Activated gamma-delta T cell (primary cell): ENCODE measurements around the gene BCKDHA.

Experiments used
- DNase-seq: peaks from one replicate; lab custom pipeline; 2025; lab: John Stamatoyannopoulos, UW
- total RNA-seq, 2 donors: gene quantifications; one replicate each; lab custom pipeline; 2026; lab: John Stamatoyannopoulos, UW

BCKDHA gene
- 0.96 to 1.6 reads per million in 2 donors for total RNA-seq

DNA sequence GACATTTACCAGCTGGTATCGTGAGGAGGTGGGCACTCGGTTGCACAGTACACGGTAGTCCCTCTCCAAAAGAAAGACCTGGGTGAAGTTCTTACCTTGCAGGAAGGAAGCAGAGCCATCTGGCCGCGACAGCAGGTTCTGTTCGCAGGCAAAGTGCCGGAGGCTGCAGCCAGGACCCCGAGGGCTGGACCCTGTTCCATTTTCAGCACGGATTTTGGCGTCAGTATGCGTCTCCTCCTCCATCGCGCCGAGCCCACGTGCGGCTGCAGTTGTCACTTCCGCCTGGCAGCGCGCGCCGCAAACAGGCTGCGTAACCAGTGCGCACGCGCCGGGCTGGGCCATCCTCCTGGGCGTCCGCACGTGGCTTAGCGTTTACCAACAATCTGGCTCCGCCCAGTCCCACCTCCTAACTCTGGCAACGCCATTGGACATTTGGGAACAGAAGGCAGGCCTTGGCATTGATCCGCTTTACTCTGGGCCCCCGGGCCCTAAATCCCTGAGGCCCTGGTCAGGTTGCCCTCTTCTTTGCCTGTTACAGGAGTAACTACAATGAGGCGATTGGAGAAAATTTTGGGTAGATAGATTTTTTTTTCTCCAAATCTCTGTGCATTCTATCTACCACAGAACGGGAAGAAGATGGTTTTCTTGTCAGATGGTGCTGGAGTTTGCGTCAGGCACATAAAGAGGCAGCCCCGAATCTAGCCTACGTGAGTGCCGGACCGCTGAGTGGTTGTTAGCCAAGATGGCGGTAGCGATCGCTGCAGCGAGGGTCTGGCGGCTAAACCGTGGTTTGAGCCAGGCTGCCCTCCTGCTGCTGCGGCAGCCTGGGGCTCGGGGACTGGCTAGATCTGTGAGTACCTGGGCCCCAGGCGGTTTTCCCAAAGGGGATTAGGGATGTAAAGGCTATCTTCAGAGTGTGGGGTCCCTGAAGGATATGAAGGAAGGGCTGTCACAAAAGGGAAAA is at the start of gene BCKDHA, which contains the start of gene EXOSC5:
Gene BCKDHA, plus strand, starts transcription at position 733 of the 964 bp plus-strand sequence. Its CDS starts 10 bp downstream, at position 743.
Gene EXOSC5, minus strand, starts transcription at position 274 of the 964 bp plus-strand sequence. Its CDS starts 31 bp downstream, at position 243.
- DNase-seq = peak; percentile 97

DNA sequence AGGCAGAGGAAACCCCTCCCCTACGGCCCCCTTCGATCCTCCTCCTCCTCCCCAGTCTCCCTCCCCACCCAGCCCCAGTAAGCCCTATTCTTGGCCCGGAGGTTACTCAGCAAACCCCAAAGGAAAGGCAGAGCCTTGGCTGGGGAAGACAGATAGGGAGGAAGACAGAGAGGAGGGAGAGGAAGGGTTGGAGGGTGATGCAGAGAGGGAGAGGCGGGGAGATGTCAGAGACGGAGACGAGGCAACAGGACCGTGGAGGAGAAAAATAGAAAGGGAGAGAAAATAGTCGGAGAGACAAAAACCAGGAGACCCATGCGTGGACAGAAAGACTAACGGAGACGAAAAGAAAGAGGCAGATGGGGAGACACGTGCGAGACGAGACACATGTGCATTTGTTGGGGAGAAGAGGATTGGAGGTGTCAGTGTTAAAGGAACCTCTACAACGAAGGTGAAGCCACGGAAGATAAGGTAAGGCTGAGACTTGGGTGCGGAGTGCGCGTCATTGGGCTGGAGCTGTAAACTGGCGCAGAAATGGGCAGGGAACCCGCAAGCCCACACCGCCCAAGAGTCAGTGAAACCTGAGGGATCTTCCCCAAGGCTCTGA is 46.8 kb upstream of the BCKDHA start:
- DNase-seq = no peak

DNA sequence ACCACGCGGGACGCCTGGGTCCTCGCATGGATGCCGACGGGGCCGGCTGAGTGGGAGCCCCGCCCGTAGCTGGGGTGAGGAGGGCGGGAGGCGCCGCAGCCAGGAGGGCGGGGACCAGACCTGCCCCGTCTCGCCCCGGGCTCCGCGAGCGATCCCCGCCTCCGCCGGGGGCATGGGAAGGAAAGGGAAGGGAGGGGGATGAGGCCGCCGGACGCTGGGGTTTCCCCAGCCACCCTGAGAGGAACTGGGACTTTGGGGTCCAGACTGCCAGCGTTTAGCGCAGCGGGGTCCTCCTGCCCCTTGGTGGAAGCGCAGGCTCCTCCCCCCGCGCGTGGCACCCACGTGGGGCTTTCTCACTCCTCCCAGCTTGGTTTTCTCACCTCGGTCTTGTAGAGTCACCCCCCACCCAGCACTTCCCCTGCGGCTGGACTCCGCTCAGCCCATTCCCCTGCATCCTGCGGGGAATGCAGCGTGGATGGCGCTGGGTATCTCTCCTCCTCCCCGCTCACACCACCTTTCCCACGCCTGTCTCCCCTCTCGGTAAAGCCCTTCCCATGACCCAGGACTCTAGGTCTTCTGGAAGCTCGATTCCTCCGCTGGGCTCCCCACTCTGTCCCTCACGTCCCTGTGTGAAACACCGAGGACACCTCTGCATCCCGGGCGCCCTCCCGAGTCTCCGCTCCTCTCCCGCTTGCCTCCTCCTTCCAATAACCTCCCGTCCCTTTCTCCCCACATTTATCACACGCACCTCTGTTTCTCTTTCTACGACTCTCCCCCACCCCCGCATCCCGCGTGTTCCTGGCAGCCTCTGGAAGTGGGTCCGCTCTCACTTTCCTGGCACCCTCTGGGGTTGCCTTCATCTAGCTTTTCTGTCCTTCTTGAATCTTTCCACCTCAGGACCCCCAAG is 46.0 kb upstream of the BCKDHA start:
- peak; percentile 91 for DNase-seq

DNA sequence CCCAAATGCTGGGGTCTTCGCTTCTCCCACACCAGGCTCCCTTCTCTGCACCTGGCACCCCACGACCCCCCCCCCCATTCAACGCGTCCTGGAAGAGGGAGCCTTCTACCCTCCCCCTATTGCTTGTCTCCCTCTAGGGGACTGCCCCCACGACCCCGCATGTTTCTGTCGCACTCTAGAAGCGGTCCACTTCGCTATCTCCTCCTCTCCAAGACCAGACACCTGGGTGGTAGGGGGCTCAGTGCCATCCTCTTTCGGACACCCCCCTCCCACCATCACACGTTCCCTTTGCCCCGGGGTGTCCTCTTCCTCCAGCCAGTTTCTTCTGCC is 45.4 kb upstream of the BCKDHA start:
- no peak for DNase-seq

DNA sequence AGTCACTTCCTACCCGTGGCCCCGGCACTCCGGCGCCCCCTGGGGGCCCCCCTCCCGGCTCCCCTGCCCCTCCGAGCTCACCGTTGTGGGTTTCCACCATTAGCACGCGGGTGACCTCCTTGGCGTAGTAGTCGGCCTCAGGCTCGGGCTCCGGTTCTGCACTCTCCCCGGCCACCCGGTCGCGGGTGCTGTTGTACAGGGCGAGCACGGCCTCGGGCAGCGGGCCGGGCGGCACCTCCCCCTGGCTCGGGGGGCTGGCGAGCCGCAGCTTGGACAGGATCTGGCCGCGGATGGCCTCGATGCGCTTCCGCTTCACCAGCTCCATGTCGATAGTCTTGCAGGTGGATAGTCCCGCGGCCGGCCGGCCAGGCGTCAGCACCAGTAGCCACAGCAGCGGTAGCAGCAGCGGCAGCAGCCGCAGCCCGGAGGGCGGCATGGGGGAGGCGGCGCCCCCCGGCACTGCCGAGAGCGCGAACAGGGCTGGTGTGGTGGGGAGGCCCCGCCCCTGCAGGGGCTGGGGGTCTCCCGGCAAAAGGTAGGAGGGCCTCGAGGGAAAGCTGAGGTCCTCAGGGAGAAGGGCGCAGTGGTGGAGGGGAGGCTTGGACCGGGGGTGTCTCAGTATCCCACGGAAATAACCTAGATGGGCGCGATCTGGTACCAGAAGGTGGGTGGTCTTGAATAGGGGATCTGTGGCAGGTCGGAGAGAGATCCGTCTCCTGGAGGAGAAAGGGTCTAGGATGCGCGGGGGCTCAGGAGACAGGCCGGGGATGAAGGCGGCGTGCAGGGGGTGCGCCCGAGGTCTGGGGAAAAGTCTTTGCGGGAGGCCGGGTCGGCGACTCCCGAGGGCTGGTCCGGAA is 44.8 kb upstream of the BCKDHA start:
- peak; percentile 64 for DNase-seq

DNA sequence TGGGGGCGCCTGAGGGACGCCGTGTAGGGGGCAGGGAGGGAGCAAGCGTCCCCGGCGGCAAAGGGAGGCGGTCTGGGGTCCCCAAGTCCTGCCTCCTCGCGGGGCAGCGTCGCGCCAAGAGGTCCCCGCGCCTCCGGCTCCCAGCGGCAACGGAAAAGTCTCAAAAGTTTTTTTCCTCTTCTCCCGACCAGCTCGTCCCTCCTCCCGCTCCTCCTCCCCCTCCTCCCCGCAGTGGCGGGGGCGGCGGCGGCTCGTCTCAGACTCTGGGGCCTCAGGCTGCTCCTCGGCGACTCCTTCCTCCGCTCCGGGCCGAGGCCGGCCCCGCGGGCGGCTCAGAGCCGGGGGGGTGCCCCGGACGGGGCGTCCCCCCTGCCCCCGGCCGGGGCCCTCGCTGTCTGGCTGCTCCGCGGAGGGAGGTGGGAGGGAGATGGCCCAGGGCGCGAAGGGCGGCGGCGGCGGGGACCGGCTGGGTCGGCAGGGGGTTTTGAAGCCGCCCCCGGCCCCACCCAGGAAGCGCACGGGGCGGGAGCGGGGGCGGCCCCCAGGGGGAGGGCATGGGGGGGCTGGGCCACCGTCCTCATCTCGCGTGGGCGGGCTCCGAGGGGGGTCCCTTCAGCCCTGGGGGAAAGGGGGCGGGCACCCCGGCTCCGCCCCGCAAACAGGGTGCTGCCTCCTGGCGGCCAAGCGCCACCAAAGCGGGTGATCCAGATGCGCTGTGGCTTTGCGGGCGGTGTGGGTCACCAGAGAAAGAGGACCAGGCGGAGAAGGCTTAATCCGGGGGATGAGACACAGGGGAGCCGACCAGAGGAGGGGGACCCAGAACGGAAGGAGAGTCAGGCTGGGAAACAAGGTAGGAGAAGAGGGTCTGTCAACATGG is 43.9 kb upstream of the BCKDHA start, which contains the start of gene TGFB1:
Gene TGFB1, minus strand, starts transcription at position 457 of the 877 bp plus-strand sequence. CDS start 878 bp downstream, outside the sequence.
- peak; percentile 97 for DNase-seq

DNA sequence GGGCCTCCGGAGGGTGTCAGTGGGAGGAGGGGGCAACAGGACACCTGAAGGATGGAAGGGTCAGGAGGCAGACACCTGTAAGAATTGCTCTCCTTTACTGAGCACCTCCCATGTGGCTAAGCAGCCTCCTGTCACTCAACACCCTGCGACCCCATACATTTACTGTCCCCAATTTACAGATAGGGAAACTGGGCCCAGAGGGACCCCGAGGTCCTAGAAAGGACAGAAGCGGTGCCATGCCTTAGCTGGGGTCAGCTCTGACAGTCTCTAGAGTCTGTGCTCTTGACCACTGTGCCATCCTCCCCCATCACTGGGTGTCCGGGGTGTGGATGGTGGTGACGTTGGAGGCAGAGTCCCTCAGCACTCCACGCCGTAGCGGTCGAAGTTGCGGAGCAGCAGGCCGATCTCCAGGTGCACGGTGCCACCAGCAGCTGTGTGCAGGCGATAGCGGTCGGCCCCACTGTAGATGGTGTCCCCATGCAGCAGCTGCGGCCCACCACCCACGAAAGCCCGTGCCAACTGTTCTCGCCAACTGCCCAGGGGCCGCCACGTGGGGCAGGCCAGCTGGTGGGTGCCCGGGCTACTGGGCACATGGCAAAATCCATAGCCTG is 43.2 kb upstream of the BCKDHA start:
- DNase-seq = no peak

DNA sequence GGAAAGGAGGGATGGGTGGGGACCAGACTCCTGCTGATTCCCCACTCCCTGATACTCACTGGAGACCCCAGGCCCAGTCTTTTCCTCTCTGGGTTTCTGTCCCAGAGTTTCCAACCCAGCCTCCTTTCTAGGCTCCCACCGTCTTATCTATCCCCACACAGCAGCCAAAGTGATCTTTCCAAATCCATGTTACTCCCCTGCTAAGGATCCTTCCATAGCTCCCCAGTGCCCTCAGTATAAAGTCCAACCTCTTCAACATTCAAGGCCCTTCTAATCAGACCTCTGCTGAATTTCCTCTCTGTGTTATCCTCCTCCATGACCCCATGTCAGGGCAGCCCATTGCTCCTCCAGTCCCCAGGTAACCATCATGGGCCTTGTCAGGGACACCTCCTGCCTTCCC is 42.6 kb upstream of the BCKDHA start:
- no peak for DNase-seq

DNA sequence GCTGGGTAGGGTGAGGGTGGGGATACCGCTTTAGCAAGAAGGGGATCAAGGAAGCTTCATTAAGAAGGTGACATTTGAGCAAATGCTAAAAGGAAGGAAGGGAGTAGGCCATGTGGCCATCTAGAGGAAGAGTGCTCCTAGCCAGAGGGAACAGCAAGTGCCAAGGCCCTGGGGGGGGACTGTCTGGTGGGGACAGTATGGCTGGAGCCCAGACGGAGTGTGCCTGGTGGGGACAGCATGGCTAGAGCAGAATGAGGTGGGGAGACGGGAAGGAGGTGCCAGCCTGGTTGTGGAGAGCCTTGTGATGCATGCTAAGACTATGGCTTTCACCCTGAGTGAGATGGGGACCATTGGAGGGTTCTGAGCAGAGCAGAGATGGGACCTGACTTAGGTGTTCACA is 41.8 kb upstream of the BCKDHA start:
- DNase-seq = no peak

DNA sequence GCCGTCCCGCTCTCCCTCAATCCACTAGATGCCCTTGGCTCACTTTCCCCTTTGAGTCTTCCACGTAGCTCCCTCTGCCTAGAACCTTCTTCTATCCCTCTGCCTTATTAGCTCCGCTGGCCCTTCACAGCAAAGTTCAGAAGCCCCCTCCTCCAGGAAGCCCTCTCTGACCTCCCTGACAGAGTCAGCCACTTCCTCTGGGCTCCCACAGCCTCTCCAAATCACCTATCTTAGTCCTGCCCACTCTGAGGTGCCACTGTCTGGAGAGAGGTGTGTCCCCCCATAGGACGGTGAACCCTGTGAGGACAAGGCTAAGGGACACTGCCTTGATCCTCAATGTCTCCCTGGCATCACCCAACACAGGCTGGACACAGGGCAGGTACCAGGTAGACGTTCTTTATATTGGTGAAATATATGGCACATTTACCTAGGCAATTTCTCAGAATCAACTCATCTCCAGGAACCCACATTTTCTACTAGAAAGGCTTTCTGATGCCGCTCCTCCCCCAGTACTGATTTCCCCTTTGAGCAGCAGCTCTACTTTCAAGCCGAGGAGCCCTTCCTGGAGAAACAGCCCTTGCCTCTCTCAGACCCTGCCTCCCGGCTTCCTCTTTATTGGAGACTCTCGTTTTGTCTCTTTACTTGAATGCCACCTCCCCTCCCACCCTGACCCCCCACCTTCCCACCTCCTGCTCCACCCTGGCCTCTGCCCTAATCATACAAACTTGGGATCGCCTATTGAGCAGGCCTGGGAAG is 40.5 kb upstream of the BCKDHA start:
- DNase-seq = no peak

DNA sequence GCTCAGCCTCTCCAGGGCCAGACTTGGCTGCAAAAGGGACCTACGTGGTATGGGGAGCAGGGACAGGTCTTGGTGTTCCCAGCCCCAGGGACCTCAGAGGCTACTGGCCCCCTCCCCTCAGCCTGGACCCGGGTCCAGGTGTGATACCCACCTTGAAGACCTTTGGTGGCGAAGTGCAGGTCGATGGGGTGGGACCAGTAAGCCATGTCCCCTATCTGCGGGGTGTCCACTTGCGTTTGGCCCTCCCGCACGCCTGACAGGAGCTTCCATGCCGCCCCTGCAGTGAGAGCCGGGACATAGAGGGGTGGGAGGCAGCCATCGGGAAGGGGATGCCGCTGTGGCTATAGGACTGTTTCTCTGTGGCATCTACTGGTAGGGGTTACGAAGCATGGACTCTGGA is 39.9 kb upstream of the BCKDHA start:
- no peak for DNase-seq

DNA sequence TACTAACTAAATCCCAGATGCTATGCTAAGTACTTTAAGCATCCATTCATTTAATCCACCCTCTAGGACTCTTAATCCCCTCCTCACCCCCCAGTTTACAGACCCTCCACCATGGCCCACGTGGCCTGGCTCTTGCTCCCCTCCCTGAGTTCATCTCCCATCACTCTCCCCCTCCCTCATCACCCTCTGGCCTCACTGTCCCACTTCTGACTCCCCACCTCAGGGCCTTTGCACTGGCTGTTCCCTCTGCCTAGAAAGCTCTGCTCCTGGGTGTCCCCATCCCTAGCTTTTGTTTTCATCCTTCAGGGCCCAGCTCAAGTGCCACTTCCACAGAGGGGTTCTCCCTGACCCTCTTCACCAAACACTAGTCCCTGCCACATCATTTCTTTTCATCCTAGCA is 37.9 kb upstream of the BCKDHA start:
- DNase-seq = no peak

DNA sequence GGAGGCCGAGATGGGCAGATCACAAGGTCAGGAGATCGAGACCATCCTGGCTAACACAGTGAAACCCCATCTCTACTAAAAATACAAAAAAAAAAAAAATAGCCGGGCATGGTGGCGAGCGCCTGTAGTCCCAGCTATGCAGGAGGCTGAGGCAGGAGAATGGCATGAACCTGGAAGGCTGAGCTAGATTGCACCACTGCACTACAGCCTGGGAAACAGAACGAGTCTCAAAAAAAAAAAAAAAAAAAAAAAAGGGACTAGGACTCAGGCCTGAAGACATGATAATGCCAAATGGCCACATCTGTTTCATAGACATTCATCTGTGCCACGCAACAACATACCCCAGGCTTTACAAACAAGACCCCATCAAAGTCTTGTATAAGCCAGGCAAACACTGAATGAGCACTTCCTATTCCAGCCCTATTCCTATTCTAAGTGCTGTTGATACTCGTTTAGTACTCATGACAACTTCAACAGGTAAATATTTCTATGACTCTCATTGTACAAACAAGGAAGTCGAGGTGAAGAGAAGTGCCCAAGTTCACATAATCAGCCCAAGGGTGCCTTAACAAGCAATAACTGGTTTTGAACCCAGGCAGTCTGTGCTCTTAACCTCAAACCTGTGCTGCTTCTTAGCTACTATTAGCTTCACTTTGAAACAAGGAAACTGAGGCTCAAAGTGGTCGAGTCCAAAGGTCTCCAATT is 35.3 kb upstream of the BCKDHA start:
- DNase-seq = no peak

DNA sequence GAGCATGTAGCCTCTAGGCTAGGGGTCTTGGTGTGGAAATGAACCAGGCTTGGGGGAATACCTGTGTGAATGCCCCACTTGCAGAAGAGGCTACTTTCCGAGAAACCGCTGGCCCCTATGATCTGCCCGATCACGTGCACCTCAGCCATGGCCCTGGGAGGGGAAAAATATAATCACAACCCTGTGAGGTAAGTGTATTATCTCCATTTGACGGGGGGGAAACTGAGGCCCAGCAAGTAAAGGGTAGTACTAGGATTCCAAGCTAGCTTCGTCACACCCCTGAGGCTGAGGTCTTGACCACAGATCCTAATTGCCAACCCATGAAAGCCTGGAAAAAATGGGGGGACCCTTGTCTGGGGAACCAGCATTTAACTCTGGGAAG is 34.3 kb upstream of the BCKDHA start:
- DNase-seq = no peak

DNA sequence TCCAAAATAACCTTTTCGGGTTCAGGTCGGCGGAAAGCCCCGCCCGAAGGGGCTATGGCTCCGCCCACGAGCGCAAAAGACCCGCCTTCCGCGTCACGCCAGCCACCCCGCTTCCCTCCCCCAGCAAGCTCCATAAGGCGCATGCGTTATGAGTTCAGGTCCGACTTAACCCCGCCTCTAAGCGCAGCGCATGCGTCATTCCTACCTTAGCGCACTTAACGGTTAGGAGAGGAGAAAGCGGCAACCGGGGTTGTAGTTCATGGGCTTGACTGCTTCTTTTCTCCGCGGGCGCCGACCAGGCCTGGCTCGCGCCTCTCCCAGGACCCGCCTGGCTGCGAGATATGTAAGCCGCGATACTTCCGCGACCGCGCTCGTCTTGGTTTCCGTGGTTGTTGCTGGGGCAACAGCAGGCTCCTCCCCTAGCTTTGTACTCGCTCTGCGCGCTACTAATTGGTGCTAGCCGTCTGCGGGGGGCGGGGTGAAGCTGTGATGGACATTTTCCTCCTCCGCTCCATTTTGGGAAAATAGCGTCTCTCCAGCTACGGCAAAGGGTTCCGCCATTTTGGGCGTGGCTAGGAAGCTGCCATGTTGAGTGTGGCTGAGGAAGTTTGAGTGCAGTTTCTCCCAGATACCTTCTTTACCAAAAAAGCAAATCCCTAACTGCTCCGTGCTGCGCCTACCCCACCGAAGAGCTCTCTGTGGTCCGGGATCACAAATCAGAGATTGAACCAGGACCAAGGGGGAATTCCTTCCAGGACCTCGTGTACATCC is 33.7 kb upstream of the BCKDHA start, which contains the start of gene B9D2:
Gene B9D2, minus strand, starts transcription at position 397 of the 771 bp plus-strand sequence. CDS start 630 bp downstream, outside the sequence.
- peak; percentile 76 for DNase-seq

DNA sequence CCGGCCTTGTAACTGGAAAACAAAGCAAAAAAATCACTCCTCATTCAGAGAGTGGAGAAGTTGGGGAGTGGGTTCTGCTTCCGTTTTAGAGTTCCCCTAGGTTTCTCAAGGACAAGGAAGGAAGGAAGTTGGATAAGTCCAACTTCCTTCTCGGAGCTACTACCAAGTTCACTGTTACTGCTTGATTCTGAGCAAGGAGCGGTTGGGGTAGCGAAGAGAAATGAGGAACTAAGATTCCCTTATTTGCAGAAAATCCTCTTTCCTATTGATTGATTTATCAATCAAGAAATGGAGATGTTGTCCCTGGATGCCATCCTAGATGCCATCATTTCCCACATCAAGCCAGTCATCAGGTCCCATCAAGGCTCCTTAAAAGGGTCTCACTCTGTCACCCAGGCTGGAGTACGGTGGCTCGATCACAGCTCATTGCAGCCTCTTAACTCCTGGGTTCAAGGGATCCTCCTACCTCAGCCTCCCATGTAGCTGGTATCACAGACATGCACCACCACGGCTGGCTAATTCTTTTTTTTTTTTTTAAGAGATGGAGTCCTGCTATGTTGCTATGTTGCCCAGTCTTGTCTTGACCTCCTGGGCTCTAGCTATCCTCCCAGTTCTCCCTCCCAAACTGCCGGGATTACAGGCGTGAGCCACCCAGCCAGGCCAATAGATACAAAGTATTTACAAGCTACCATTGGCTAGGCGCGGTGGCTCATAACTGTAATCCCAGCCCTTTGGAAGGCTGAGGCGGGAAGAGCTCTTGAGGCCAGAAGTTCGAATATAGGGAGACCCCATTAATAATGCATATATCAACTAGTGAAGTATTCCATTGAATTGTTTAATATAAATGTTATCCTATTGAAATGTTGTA is 32.9 kb upstream of the BCKDHA start:
- no peak for DNase-seq
